HFF-Myc (cell line): ENCODE results near the gene SREBF2.
"Not testable (repeated sequence)": the region's sequence is repeated elsewhere in the genome, so short reads cannot be mapped to it uniquely, and the experiment has no call there.

Source experiments
- DNase-seq: peaks from one replicate; pipeline ENCODE4 v3.0.0-alpha.2; 2011; ENCODE audit warnings: low read depth; ENCODE audit errors: extremely low read depth
- H3K4me3 ChIP-seq: replicated peaks from 2 replicates; pipeline ENCODE4 v1.5.1; 2011; ENCODE audit warnings: low read depth, mild to moderate bottlenecking, control low read depth, low read length
- CTCF ChIP-seq: IDR thresholded peaks from 2 replicates; pipeline ENCODE4 v1.5.1; 2012; ENCODE audit warnings: mild to moderate bottlenecking, low read depth, low read length, control low read depth; ENCODE audit errors: missing control alignments

Gene SREBF2

GRCh38 chr22:41833369-41834004 lies 582 bp downstream of the SREBF2 start:
- DNase-seq = no peak
- H3K4me3 ChIP-seq = peak overlapping the region; percentile 81
- no peak for TF ChIP-seq CTCF

DNA sequence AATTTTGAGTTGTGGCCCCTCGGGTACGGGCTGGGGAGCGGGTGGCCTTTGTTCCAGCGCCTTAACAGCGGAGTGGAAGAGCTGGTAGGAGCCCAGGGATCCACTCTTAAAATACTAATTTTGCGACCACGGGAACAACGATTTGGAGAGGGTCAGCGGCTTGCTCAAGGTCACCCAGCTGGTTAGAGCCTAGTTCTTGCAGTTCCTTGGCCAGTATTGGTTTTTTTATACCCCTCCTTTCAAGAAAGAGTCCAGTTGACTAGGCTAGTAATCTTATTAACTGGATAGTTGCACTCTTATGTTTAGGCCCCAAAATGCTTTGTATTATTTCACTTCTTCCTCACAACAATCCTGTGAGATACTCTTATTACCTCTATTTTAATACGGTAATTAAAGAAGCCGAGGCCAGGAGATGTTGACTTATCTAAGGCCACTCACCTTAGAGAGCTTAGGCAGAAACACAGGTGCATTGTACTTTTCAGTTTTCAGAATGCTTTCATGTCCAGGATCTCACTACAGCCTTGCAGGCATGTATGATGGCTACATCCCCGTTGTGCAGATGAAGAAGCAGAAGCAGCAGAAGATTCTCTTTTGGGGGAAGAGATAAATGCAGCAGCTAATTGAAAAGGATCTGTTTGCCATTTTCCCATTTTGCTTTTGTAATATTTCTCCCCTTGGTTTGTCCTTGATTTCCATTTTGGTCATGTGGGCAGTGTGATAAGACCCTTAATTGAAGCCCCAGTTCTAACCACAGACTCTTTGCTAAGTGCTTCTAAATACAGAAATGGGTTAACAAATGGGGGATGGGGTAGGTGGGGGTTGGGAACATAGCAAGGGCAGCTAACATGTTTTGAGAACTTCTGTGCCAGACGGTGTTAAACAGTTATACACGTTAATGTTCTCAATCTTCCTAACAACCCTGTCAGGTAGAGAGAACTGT lies 1.4 kb downstream of the SREBF2 start:
- H3K4me3 ChIP-seq = peak overlapping the region; percentile 81
- no peak for TF ChIP-seq CTCF
- DNase-seq = no peak

DNA sequence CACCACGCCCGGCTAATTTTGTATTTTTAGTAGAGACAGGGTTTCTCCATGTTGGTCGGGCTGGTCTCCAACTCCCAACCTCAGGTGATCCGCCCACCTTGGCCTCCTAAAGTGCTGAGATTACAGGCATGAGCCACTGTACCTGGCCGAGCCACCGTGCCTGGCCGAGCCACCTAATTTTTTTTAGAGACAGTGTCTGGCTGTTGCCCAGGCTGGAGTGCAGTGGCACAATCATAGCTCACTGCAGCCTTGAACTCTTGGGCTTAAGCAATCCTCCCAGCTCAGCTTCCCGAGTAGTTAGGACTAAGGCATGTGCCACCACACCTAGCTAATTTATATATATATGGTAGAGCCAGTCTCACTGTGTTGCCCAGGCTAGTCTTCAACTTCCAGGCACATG lies 2.6 kb downstream of the SREBF2 start:
- not testable (repeated sequence) for H3K4me3 ChIP-seq, DNase-seq

DNA sequence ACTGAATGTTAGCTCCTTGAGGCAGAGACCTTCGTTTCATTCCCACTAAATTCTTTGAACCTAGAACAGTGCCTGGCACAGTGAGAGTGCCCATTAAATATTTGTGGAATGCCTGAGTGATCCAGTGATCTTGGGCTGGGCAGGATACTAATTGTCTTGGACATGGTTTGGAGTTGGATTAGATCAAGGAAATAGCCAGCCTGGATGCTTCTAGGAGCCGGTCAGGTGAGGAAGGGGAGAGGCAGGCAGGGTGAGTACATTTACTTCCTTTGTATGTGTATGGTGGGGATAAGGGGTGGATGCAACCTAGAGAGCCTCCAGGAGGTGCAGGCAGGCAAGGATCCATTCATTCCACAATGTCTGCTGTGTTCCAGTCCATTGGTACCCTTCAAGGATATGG lies 3.6 kb downstream of the SREBF2 start:
- no peak for TF ChIP-seq CTCF
- no peak for DNase-seq
- no peak overlapping the region for H3K4me3 ChIP-seq

DNA sequence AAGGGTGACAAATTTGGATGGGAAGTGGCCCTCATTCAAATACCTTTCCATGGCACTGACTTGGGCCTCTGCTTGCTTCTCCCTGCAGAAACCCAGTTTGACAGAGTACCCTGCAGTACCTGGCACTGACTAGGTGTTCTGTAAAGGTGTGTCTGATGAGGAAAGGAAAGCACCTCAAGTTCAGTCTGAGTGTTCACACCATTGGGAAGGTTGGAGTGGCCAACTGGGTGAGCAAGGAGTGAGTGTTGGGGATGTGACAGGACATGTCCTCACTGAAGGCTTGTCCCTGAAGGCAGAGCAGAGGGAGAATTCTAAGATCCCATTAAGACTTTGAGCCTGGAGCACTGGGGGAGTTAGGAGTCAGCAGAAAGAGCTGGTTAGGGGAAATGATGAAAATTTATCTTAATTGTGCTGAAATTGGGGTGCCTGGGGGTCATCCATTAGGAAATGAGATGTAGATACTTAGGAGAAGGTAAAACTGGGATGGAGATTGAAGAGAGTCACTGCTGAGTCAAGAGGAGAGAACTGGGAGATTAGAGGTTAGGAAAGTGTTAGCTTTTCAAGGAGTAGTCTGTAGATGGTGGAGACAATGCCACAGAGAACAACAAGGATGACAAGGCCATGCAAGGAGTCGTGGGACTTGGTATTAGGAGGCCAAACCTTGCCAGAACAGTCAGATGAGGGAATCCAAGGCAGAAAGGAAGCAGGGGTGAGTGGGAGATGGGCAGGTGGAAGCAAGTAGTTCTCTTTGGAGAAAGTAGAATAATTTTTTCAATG lies 6.1 kb downstream of the SREBF2 start:
- H3K4me3 ChIP-seq = no peak overlapping the region
- no peak for TF ChIP-seq CTCF
- DNase-seq = no peak

- DNase-seq = no peak
- no peak for TF ChIP-seq CTCF
- H3K4me3 ChIP-seq = no peak overlapping the region
Observed at GRCh38 chr22:41840216-41840615, 7.3 kb downstream of the SREBF2 start.
